ENCODE results near the gene TRMU. TPM values are rescaled to one million over a fixed set of nuclear protein-coding genes. Genes with fewer than 3 reads are reported as not detected.

Gene TRMU
- total and polyA plus RNA-seq, 2 of the 4 experiments (the other 2 are of a cell fraction) = 19.0 to 36.4 TPM

DNA sequence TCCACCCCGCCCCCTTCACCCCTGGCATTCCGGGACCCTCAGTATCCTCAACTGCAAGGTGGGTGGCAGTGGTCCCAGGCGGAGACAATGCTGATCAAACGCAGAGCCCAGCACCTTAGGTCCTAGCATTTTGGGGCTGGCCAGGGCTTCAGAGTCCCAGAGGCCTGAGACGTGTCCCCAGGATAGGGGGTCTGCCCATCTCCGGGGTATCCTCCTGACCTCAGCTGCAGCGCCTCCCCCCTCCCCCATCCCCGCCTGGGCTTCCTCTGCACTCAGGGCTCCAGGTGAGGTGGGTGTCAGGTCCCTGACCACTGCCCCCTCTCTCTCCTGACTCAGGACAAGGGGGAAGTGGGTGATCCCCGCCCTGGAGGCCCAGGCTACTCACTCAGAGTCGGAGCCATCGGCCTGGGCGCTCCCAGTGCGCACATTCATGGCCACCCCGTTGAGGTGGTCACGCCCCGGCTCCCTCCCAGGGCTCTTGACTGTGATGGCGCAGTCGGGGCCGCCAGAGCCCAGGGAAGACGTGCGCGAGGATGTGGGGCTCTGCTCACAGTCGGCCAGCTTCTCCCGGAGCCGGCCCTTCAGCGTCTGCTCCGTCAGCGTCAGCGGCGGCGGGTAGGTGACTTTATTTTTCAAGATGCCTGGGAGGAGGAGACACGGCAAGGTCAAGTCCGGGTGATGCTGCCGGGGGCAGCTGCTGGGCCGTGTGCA is 28.3 kb downstream of the TRMU start:
- ATAC-seq (ENCODE audit: low read depth) (no peak), DNase-seq (no peak)
- 58% methylated on average over 11 of the region's 35 CpGs; no CpG with 5 or more reads in 1 of the 2 experiments for WGBS, 2 experiments (ENCODE audit: extremely low coverage in 2 of 2, insufficient read length in 1 of 2)
- ChIA-PET POLR2A (ENCODE audit: unreplicated experiment) (no interaction called here), CTCF (no interaction called here)
- no peak overlapping the region for H3K56ac ChIP-seq (ENCODE audit: extremely low read depth, insufficient read depth, low read length)
- TF ChIP-seq NFE2L2 (IDR thresholded peaks at IDR 0.05; ENCODE audit: low read depth, low read length) (no peak), CHD1 (IDR thresholded peaks at IDR 0.05; ENCODE audit: low read depth, low read length) (no peak), BHLHE40 (IDR thresholded peaks at IDR 0.05; ENCODE audit: low read depth, low read length) (no peak), RFX5 (IDR thresholded peaks at IDR 0.05; ENCODE audit: low read depth, low read length) (no peak), USF2 (IDR thresholded peaks at IDR 0.05; ENCODE audit: low read depth, low read length) (no peak), MAZ (IDR thresholded peaks at IDR 0.05; ENCODE audit: borderline replicate concordance, low read depth, low read length) (no peak), SMC3 (IDR thresholded peaks at IDR 0.05; ENCODE audit: low read depth, low read length) (no peak), RCOR1 (IDR thresholded peaks at IDR 0.05; ENCODE audit: insufficient replicate concordance, low read length) (no peak), MXI1 (IDR thresholded peaks at IDR 0.05; ENCODE audit: borderline replicate concordance, low read depth, low read length) (no peak), MAFK (IDR thresholded peaks at IDR 0.05; ENCODE audit: low read depth, low read length) (no peak), POLR2A (IDR thresholded peaks at IDR 0.05; ENCODE audit: low read depth, low read length) (no peak), RAD21 (IDR thresholded peaks at IDR 0.05; ENCODE audit: low read length) (no peak)
- TF ChIP-seq, protein P1, sequence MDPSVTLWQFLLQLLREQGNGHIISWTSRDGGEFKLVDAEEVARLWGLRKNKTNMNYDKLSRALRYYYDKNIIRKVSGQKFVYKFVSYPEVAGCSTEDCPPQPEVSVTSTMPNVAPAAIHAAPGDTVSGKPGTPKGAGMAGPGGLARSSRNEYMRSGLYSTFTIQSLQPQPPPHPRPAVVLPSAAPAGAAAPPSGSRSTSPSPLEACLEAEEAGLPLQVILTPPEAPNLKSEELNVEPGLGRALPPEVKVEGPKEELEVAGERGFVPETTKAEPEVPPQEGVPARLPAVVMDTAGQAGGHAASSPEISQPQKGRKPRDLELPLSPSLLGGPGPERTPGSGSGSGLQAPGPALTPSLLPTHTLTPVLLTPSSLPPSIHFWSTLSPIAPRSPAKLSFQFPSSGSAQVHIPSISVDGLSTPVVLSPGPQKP (IDR thresholded peaks at IDR 0.05; ENCODE audit: borderline replicate concordance, low read depth, low read length) = no peak
- TF ChIP-seq, protein P2, sequence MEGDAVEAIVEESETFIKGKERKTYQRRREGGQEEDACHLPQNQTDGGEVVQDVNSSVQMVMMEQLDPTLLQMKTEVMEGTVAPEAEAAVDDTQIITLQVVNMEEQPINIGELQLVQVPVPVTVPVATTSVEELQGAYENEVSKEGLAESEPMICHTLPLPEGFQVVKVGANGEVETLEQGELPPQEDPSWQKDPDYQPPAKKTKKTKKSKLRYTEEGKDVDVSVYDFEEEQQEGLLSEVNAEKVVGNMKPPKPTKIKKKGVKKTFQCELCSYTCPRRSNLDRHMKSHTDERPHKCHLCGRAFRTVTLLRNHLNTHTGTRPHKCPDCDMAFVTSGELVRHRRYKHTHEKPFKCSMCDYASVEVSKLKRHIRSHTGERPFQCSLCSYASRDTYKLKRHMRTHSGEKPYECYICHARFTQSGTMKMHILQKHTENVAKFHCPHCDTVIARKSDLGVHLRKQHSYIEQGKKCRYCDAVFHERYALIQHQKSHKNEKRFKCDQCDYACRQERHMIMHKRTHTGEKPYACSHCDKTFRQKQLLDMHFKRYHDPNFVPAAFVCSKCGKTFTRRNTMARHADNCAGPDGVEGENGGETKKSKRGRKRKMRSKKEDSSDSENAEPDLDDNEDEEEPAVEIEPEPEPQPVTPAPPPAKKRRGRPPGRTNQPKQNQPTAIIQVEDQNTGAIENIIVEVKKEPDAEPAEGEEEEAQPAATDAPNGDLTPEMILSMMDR (conservative IDR thresholded peaks at IDR 0.05; ENCODE audit: low read depth, low read length) = no peak
- H2BK5ac ChIP-seq (ENCODE audit: low read depth, low read length, poor library complexity, severe bottlenecking) = no peak overlapping the region
- no peaks in the 10 kb centered on the region for H3K9me1 ChIP-seq (ENCODE audit: insufficient read depth, low read length)
- H3K27ac ChIP-seq (ENCODE audit: insufficient read depth, low read length) = no peak overlapping the region
- H3K18ac ChIP-seq (ENCODE audit: low read depth, low read length) = no peak overlapping the region
- H4K8ac ChIP-seq (ENCODE audit: low read depth in 2 of 2, low read length in 2 of 2) = no peak overlapping the region
- no peaks in the 10 kb centered on the region for H3K4me1 ChIP-seq (ENCODE audit: control insufficient read depth, insufficient read depth, low read length)
- no peak overlapping the region for H2AK5ac ChIP-seq (ENCODE audit: low read depth, low read length)
- no peaks in the 10 kb centered on the region for H3K79me1 ChIP-seq (ENCODE audit: low read depth in 1 of 2, low read length in 2 of 2)
- no peak overlapping the region for H4K5ac ChIP-seq (ENCODE audit: low read depth, low read length)
- no peak overlapping the region for H3K9ac ChIP-seq (ENCODE audit: low read depth, low read length)
- H2BK120ac ChIP-seq (ENCODE audit: low read depth, low read length) = no peak overlapping the region
- H2BK20ac ChIP-seq (ENCODE audit: low read depth, low read length) = no peak overlapping the region
- no peak overlapping the region for H3K14ac ChIP-seq (replicated peaks; ENCODE audit: low read depth, low read length)
- in situ Hi-C loops (cut with MboI; ENCODE audit: low sequenced_read_pairs) (no loop called here), dilution Hi-C loops (cut with HindIII; ENCODE audit: low sequenced_read_pairs, unreplicated experiment) (no loop called here), intact Hi-C loops (cut with micrococcal nuclease) (no loop called here)
- H3K9me3 ChIP-seq (ENCODE audit: control insufficient read depth, insufficient read depth, low read length) = no peaks in the 10 kb centered on the region
- BruUV-seq (replicated peaks) = no TSS peak
- no peak overlapping the region for H3K4ac ChIP-seq (ENCODE audit: low read depth, low read length)
- H3K27me3 ChIP-seq (ENCODE audit: control insufficient read depth, insufficient read depth, low read length) = peaks cover 5% of the 10 kb centered on the region; the same call in 1 of the 2 replicates
- H4K20me1 ChIP-seq (ENCODE audit: insufficient read depth, low read length) = no peaks in the 10 kb centered on the region
- no peak overlapping the region for H3K4me2 ChIP-seq (ENCODE audit: low read depth, low read length)
- H3K4me3 ChIP-seq (ENCODE audit: insufficient read depth, low read depth, low read length) = no peak overlapping the region
- H3K36me3 ChIP-seq (ENCODE audit: control insufficient read depth, insufficient read depth, low read length) = peaks cover 2% of the 10 kb centered on the region; the same call in 1 of the 2 replicates
- no peak overlapping the region for H3K23ac ChIP-seq (ENCODE audit: low read depth, low read length)
- H2AK9ac ChIP-seq (replicated peaks; ENCODE audit: low read depth, low read length, poor library complexity) = no peak overlapping the region
- no peak overlapping the region for H2AFZ ChIP-seq (replicated peaks; ENCODE audit: low read length, poor library complexity)
- H4K91ac ChIP-seq (ENCODE audit: insufficient read depth, low read depth, low read length) = no peak overlapping the region
- no peak overlapping the region for H2BK15ac ChIP-seq (ENCODE audit: low read depth, low read length)
